NCI-H2107 treated with DMSO at 0.1 percent for 48 hours (cell line): ENCODE data around the gene HACD2.

Experiments
- DNase-seq: peaks from one replicate; lab custom pipeline; 2025; ENCODE audit not compliant: unreplicated experiment; lab: John Stamatoyannopoulos, UW

The HACD2 gene

GRCh38 chr3:123528130-123528529, 56.7 kb downstream of the HACD2 start:
- no peak for DNase-seq

- DNase-seq: no peak
These were observed 57.8 kb downstream of the HACD2 start for GRCh38 chr3:123527046-123527445.

GRCh38 chr3:123526474-123526873, 58.4 kb downstream of the HACD2 start:
- DNase-seq: no peak

- DNase-seq: no peak
These were observed 59.4 kb downstream of the HACD2 start for GRCh38 chr3:123525433-123525832.

GRCh38 chr3:123524981-123525380, 59.9 kb downstream of the HACD2 start:
- no peak for DNase-seq

- DNase-seq: no peak
These were observed 61.8 kb downstream of the HACD2 start for GRCh38 chr3:123523023-123523412.

- DNase-seq: no peak
These were observed 62.4 kb downstream of the HACD2 start for GRCh38 chr3:123522320-123523022.

- DNase-seq: peak; percentile 41
These were observed 63.5 kb downstream of the HACD2 start for GRCh38 chr3:123521179-123521969.

GRCh38 chr3:123520656-123521055, 64.2 kb downstream of the HACD2 start:
- no peak for DNase-seq

GRCh38 chr3:123518892-123519485, 65.9 kb downstream of the HACD2 start:
- DNase-seq: no peak

- DNase-seq: no peak
These were observed 73.1 kb downstream of the HACD2 start for GRCh38 chr3:123511726-123512125.

- no peak for DNase-seq
These were observed 73.8 kb downstream of the HACD2 start for GRCh38 chr3:123511084-123511483.

- no peak for DNase-seq
These were observed 76.7 kb downstream of the HACD2 start for GRCh38 chr3:123508178-123508577.

GRCh38 chr3:123505820-123506219, 79.0 kb downstream of the HACD2 start:
- DNase-seq: no peak

- DNase-seq: no peak
These were observed 81.7 kb downstream of the HACD2 start for GRCh38 chr3:123503203-123503602.

- no peak for DNase-seq
These were observed 85.5 kb downstream of the HACD2 start for GRCh38 chr3:123499322-123499721.

GRCh38 chr3:123498761-123499160, 86.1 kb downstream of the HACD2 start:
- DNase-seq: no peak

- no peak for DNase-seq
These were observed 90.9 kb downstream of the HACD2 start for GRCh38 chr3:123493912-123494311.

GRCh38 chr3:123491966-123492587, 92.8 kb downstream of the HACD2 start:
- no peak for DNase-seq

GRCh38 chr3:123489400-123490004, 95.4 kb downstream of the HACD2 start:
- peak; percentile 61 for DNase-seq

- no peak for DNase-seq
These were observed 96.1 kb downstream of the HACD2 start for GRCh38 chr3:123488645-123489347.
